Gastroesophageal sphincter (tissue), 4 donors: Measurements from ENCODE around the gene SATB2. TPM values are rescaled to one million over a fixed set of nuclear protein-coding genes. Genes with fewer than 3 reads are reported as not detected.

Source experiments
- ATAC-seq: fragments of 150-250 bp; one replicate; pipeline ENCODE4 v1.9.1; 2016; ENCODE audit warnings: mild to moderate bottlenecking, moderate library complexity
- H3K27ac ChIP-seq, 4 donors: fragments of 200-600 bp; sonication (generic) in 3 of 4; 1 replicate in 3 of 4; 2 replicates in 1 of 4; pipeline ENCODE4 v1.5.1; 2016 to 2019
- H3K27me3 ChIP-seq: fragments of 200-600 bp; sonication (generic); one replicate; pipeline ENCODE4 v1.5.1; 2019
- H3K36me3 ChIP-seq, 2 donors: fragments of 200-600 bp; sonication (generic); one replicate each; pipeline ENCODE4 v1.5.1; 2019; ENCODE audit warnings: control low read depth in 1 of 2
- H3K4me1 ChIP-seq, 3 donors: fragments of 200-600 bp; sonication (generic); 1 replicate in 2 of 3; 2 replicates in 1 of 3; pipeline ENCODE4 v1.5.1; 2016 to 2019; ENCODE audit warnings: control low read depth in 2 of 3
- H3K4me3 ChIP-seq, 2 donors: fragments of 200-600 bp; sonication (generic); one replicate each; pipeline ENCODE4 v1.5.1; 2019; ENCODE audit warnings: mild to moderate bottlenecking in 1 of 2, moderate library complexity in 1 of 2
- H3K9me3 ChIP-seq, 3 donors: fragments of 200-600 bp; sonication (generic); one replicate each; pipeline ENCODE4 v1.5.1; 2017 to 2019; ENCODE audit warnings: control low read depth in 2 of 3
- CTCF ChIP-seq, 4 experiments: fragments of 200-600 bp in 2 of 4; fragments of 450-650 bp in 2 of 4; sonication (generic) in 1 of 4; IDR thresholded peaks; one replicate each; pipeline ENCODE4 v1.5.1; 2017 to 2019; ENCODE audit warnings: antibody characterized with exemption in 4 of 4, mild to moderate bottlenecking in 2 of 4, moderate library complexity in 2 of 4
- EP300 ChIP-seq: sonication (generic); formaldehyde crosslinking; IDR thresholded peaks from one replicate; pipeline ENCODE4 v1.6.1; 2017; ENCODE audit warnings: antibody characterized with exemption, mild to moderate bottlenecking
- POLR2A ChIP-seq, 2 donors: fragments of 450-650 bp; IDR thresholded peaks; one replicate each; pipeline ENCODE4 v1.6.1; 2017; ENCODE audit warnings: antibody characterized with exemption in 2 of 2, mild to moderate bottlenecking in 2 of 2, moderate library complexity in 1 of 2
- POLR2AphosphoS5 ChIP-seq: sonication (generic); formaldehyde crosslinking; IDR thresholded peaks from one replicate; pipeline ENCODE4 v1.6.1; 2017; ENCODE audit warnings: antibody characterized with exemption
- WGBS, 2 donors: methylation state at CpG; one replicate each; pipeline ENCODE4 v1.1.5; 2018; ENCODE audit warnings: low coverage in 1 of 2; 5-methylcytosine and 5-hydroxymethylcytosine counted together
- total RNA-seq, 4 donors: library from RNA; depleted of rRNA; stranded (reverse); fragments of >200 nt; gene quantifications; one replicate each; pipeline ENCODE4 v1.1.0, GENCODE V29; 2016

Gene SATB2
- total RNA-seq, 4 donors from 2014 or later: 2.2 to 6.7 (median 3.4) TPM

GRCh38 chr2:199310771-199311585, 146.8 kb downstream of the SATB2 start:
- Histone ChIP-seq H3K4me1 (no peaks in the 10 kb centered on the region), H3K36me3 (peaks cover 0 to 8% of the 10 kb centered on the region in 2 donors), H3K9me3 (no peaks in the 10 kb centered on the region), H3K27me3 (no peaks in the 10 kb centered on the region), H3K4me3 (no peak overlapping the region), H3K27ac (no peak overlapping the region)
- 84 to 85% methylated on average over 3 to 6 of the region's 7 CpGs for WGBS, 2 donors
- no peak for TF ChIP-seq POLR2A (IDR thresholded peaks at IDR 0.05)
- TF ChIP-seq CTCF (IDR thresholded peaks at IDR 0.05): no peak
- TF ChIP-seq EP300: no peak
- TF ChIP-seq POLR2AphosphoS5: no peak
- ATAC-seq: no peak

DNA sequence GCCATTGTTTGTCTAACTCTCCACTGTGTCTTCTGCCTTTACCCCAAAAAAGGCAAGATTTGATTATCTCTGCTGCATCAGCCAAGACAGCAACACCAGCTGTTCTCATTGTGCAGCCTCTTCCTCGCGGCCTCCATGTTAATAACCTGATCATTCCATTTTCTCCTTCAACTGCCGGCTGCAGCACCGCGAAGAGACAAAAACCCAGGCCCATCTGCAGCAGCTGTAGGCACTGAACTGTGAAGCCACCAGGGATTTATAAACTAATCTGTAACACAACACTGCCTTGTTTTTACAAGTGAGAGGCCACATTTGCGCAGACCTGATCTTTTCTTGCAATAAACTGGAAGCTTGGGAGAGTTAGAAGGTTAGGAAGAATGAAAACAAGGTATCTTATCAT, 147.8 kb downstream of the SATB2 start:
- Histone ChIP-seq H3K27me3 (no peaks in the 10 kb centered on the region), H3K36me3 (peaks cover 0 to 8% of the 10 kb centered on the region in 2 donors), H3K9me3 (no peaks in the 10 kb centered on the region), H3K27ac (no peak overlapping the region), H3K4me1 (no peaks in the 10 kb centered on the region), H3K4me3 (no peak overlapping the region)
- 91 to 95% methylated on average over 4 to 6 of the region's 6 CpGs for WGBS, 2 donors
- no peak for TF ChIP-seq POLR2A (IDR thresholded peaks at IDR 0.05)
- no peak for TF ChIP-seq POLR2AphosphoS5
- no peak for TF ChIP-seq EP300
- TF ChIP-seq CTCF (IDR thresholded peaks at IDR 0.05): no peak
- no peak for ATAC-seq

- 89 to 98% methylated on average over 3 to 4 of the region's 4 CpGs for WGBS, 2 donors
- H3K27me3 ChIP-seq: no peaks in the 10 kb centered on the region
- no peak for ATAC-seq
- H3K9me3 ChIP-seq: no peaks in the 10 kb centered on the region
- TF ChIP-seq POLR2A (IDR thresholded peaks at IDR 0.05) (no peak), CTCF (IDR thresholded peaks at IDR 0.05) (no peak), POLR2AphosphoS5 (no peak), EP300 (no peak)
- H3K4me1 ChIP-seq: no peaks in the 10 kb centered on the region
- H3K36me3 ChIP-seq: peaks cover 0 to 8% of the 10 kb centered on the region in 2 donors
- no peak overlapping the region for H3K4me3 ChIP-seq
- H3K27ac ChIP-seq: no peak overlapping the region
These were observed 148.3 kb downstream of the SATB2 start for GRCh38 chr2:199309411-199309810.

- Histone ChIP-seq H3K4me3 (no peak overlapping the region), H3K36me3 (peaks cover 0 to 8% of the 10 kb centered on the region in 2 donors), H3K9me3 (no peaks in the 10 kb centered on the region), H3K27ac (no peak overlapping the region), H3K4me1 (no peaks in the 10 kb centered on the region), H3K27me3 (no peaks in the 10 kb centered on the region)
- ATAC-seq: no peak
- WGBS, 2 donors: 82 to 93% methylated on average over 2 to 3 of the region's 14 CpGs
- TF ChIP-seq POLR2A (IDR thresholded peaks at IDR 0.05) (no peak), EP300 (no peak), CTCF (IDR thresholded peaks at IDR 0.05) (no peak), POLR2AphosphoS5 (no peak)
These were observed 149.2 kb downstream of the SATB2 start for GRCh38 chr2:199308567-199308966.

GRCh38 chr2:199307461-199307860, 150.3 kb downstream of the SATB2 start:
- TF ChIP-seq CTCF (IDR thresholded peaks at IDR 0.05) (no peak), POLR2A (IDR thresholded peaks at IDR 0.05) (no peak), POLR2AphosphoS5 (no peak), EP300 (no peak)
- ATAC-seq: no peak
- H3K27me3 ChIP-seq: no peaks in the 10 kb centered on the region
- peaks cover 0 to 8% of the 10 kb centered on the region in 2 donors for H3K36me3 ChIP-seq
- H3K9me3 ChIP-seq: no peaks in the 10 kb centered on the region
- H3K4me1 ChIP-seq: no peaks in the 10 kb centered on the region
- H3K27ac ChIP-seq: no peak overlapping the region
- no peak overlapping the region for H3K4me3 ChIP-seq
- WGBS, 2 donors: 43% methylated on average over 1 of the region's 1 CpG; no CpG with 5 or more reads in 1 of the 2 donors
